ENCODE measurements around the gene TMEM176A. TPM values are rescaled to one million over a fixed set of nuclear protein-coding genes. Genes with fewer than 3 reads are reported as not detected.

Gene TMEM176A
- total RNA-seq, 1 donor from 2014 or later = not detected

DNA sequence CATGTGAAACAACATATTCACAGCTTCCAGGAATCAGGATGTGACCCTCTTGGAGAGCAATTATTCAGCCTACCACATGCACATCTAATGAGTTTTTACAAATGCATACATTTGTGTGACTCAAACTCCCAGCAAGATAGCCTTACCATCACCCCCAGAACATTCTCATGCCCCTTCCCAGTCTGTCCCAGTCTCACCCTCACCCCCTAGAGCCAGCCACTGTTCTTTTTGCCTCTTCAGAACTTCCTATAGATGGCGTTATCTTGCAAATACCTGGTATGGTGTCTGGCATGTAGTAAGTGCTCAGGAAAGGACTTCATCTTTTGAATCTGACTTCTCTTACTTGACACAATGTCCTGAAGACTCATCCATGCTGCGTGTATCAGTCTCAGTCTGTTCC lies 27.8 kb downstream of the TMEM176A start:
- FAIRE-seq (no peak), DNase-seq (ENCODE audit: low read depth) (no peak)
- Mint-ChIP-seq H3K4me1 (ENCODE audit: low read depth, unreplicated experiment) (peaks cover 5% of the 10 kb centered on the region), H3K4me3 (ENCODE audit: unreplicated experiment) (no peak overlapping the region), H3K27me3 (ENCODE audit: low read depth, unreplicated experiment) (peaks cover 8% of the 10 kb centered on the region), H3K36me3 (ENCODE audit: low read depth, unreplicated experiment) (no peaks in the 10 kb centered on the region), H3K9me3 (ENCODE audit: unreplicated experiment) (peaks cover 2% of the 10 kb centered on the region), H3K27ac (ENCODE audit: unreplicated experiment) (no peak overlapping the region)
- Histone ChIP-seq H3K36me3 (ENCODE audit: insufficient read depth, low read length) (no peaks in the 10 kb centered on the region), H3K4me2 (ENCODE audit: low read length) (no peak overlapping the region), H4K20me1 (ENCODE audit: insufficient read depth, low read length) (no peaks in the 10 kb centered on the region), H3K9me3 (ENCODE audit: insufficient read depth, low read depth, low read length) (no peaks in the 10 kb centered on the region), H3K27me3 (ENCODE audit: insufficient read depth, low read length) (no peaks in the 10 kb centered on the region), H3K4me1 (ENCODE audit: insufficient read depth, low read length) (no peaks in the 10 kb centered on the region), H3K4me3 (ENCODE audit: insufficient read depth, low read depth, low read length) (no peak overlapping the region), H3K79me2 (ENCODE audit: insufficient read depth, low read length) (no peaks in the 10 kb centered on the region), H2AFZ (ENCODE audit: low read depth, low read length) (no peak overlapping the region), H3K27ac (ENCODE audit: low read depth, low read length) (no peak overlapping the region), H3K9ac (ENCODE audit: low read length) (no peak overlapping the region)
- TF ChIP-seq, protein P1, sequence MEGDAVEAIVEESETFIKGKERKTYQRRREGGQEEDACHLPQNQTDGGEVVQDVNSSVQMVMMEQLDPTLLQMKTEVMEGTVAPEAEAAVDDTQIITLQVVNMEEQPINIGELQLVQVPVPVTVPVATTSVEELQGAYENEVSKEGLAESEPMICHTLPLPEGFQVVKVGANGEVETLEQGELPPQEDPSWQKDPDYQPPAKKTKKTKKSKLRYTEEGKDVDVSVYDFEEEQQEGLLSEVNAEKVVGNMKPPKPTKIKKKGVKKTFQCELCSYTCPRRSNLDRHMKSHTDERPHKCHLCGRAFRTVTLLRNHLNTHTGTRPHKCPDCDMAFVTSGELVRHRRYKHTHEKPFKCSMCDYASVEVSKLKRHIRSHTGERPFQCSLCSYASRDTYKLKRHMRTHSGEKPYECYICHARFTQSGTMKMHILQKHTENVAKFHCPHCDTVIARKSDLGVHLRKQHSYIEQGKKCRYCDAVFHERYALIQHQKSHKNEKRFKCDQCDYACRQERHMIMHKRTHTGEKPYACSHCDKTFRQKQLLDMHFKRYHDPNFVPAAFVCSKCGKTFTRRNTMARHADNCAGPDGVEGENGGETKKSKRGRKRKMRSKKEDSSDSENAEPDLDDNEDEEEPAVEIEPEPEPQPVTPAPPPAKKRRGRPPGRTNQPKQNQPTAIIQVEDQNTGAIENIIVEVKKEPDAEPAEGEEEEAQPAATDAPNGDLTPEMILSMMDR (IDR thresholded peaks at IDR 0.05; ENCODE audit: insufficient read depth, low read depth, low read length) = no peak

DNA sequence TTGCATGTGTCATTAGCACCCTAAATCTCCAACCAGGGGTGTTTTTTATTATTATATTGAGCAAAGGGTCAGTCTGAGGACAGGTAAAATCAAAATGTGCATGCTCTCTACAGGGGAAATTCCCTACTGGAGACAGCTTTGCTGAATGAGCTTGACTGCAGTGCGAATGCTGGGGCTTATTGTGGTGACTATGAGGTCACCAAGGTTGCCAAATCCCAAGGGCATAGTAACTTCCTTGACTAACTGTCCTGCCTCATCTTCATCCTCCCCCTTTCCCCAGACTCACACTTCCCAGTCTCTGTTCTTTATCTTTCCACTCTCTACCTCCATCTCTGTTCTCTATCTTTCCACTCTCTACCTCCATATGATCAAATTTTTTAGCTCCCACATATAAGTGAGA lies 28.9 kb downstream of the TMEM176A start:
- Histone ChIP-seq H3K9me3 (ENCODE audit: insufficient read depth, low read depth, low read length) (no peaks in the 10 kb centered on the region), H3K27me3 (ENCODE audit: insufficient read depth, low read length) (no peaks in the 10 kb centered on the region), H3K4me3 (ENCODE audit: insufficient read depth, low read depth, low read length) (no peak overlapping the region), H3K4me1 (ENCODE audit: insufficient read depth, low read length) (no peaks in the 10 kb centered on the region), H2AFZ (ENCODE audit: low read depth, low read length) (no peak overlapping the region), H4K20me1 (ENCODE audit: insufficient read depth, low read length) (no peaks in the 10 kb centered on the region), H3K27ac (ENCODE audit: low read depth, low read length) (no peak overlapping the region), H3K4me2 (ENCODE audit: low read length) (no peak overlapping the region), H3K36me3 (ENCODE audit: insufficient read depth, low read length) (no peaks in the 10 kb centered on the region), H3K9ac (ENCODE audit: low read length) (no peak overlapping the region), H3K79me2 (ENCODE audit: insufficient read depth, low read length) (no peaks in the 10 kb centered on the region)
- Mint-ChIP-seq H3K4me3 (ENCODE audit: unreplicated experiment) (no peak overlapping the region), H3K36me3 (ENCODE audit: low read depth, unreplicated experiment) (no peaks in the 10 kb centered on the region), H3K4me1 (ENCODE audit: low read depth, unreplicated experiment) (no peaks in the 10 kb centered on the region), H3K27ac (ENCODE audit: unreplicated experiment) (no peak overlapping the region), H3K9me3 (ENCODE audit: unreplicated experiment) (peaks cover 5% of the 10 kb centered on the region), H3K27me3 (ENCODE audit: low read depth, unreplicated experiment) (peaks cover 8% of the 10 kb centered on the region)
- no peak for TF ChIP-seq EZH2 (IDR thresholded peaks at IDR 0.05; ENCODE audit: insufficient read depth, low read length)
- TF ChIP-seq, protein P1 (IDR thresholded peaks at IDR 0.05; ENCODE audit: insufficient read depth, low read depth, low read length) = no peak
- no peak for DNase-seq (ENCODE audit: low read depth)
- no peak for FAIRE-seq

DNA sequence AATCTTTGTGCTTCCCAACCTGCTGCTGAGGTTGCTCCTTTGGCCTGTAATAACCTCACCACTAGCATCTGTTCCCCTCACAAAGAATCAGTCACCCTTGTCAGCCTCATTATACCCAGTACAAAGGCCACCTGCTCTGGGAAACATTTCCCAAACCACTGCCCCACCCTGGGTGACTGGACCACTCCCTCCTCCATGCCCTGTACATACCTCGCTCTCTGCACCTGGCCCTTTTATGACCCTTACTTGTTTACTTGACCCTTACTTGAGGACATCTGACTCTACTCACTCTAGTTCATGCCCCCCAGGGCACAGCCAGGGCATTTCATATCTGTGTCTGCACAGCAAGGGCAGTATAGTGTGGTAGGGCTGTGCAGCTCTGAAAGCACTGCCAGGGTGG lies 30.4 kb downstream of the TMEM176A start:
- H3K4me1 ChIP-seq (ENCODE audit: insufficient read depth, low read length) = no peaks in the 10 kb centered on the region
- Mint-ChIP-seq H3K9me3 (ENCODE audit: unreplicated experiment) (peaks cover 5% of the 10 kb centered on the region), H3K27me3 (ENCODE audit: low read depth, unreplicated experiment) (peaks cover 3% of the 10 kb centered on the region), H3K4me3 (ENCODE audit: unreplicated experiment) (no peak overlapping the region), H3K36me3 (ENCODE audit: low read depth, unreplicated experiment) (no peaks in the 10 kb centered on the region), H3K27ac (ENCODE audit: unreplicated experiment) (no peak overlapping the region), H3K4me1 (ENCODE audit: low read depth, unreplicated experiment) (no peaks in the 10 kb centered on the region)
- no peaks in the 10 kb centered on the region for H3K9me3 ChIP-seq (ENCODE audit: insufficient read depth, low read depth, low read length)
- no peak overlapping the region for H3K9ac ChIP-seq (ENCODE audit: low read length)
- no peaks in the 10 kb centered on the region for H3K27me3 ChIP-seq (ENCODE audit: insufficient read depth, low read length)
- TF ChIP-seq, protein P1 (IDR thresholded peaks at IDR 0.05; ENCODE audit: insufficient read depth, low read depth, low read length) = no peak
- no peak for TF ChIP-seq EZH2 (IDR thresholded peaks at IDR 0.05; ENCODE audit: insufficient read depth, low read length)
- no peak overlapping the region for H2AFZ ChIP-seq (ENCODE audit: low read depth, low read length)
- no peak overlapping the region for H3K4me3 ChIP-seq (ENCODE audit: insufficient read depth, low read depth, low read length)
- H3K79me2 ChIP-seq (ENCODE audit: insufficient read depth, low read length) = no peaks in the 10 kb centered on the region
- no peak overlapping the region for H3K4me2 ChIP-seq (ENCODE audit: low read length)
- H3K27ac ChIP-seq (ENCODE audit: low read depth, low read length) = no peak overlapping the region
- FAIRE-seq (no peak), DNase-seq (ENCODE audit: low read depth) (no peak)
- H4K20me1 ChIP-seq (ENCODE audit: insufficient read depth, low read length) = no peaks in the 10 kb centered on the region
- no peaks in the 10 kb centered on the region for H3K36me3 ChIP-seq (ENCODE audit: insufficient read depth, low read length)

Data from astrocyte (in vitro differentiated cells and primary cell).